IMR-90 (cell line): ENCODE results near the gene DUSP2. TPM values are rescaled to one million over a fixed set of nuclear protein-coding genes. Genes with fewer than 3 reads are reported as not detected.

Experiments
- ATAC-seq: fragments of 200-7000 bp; cut with Tn5 transposase; 2 replicates; pipeline ENCODE4 v1.9.1; 2020; ENCODE audit warnings: low read depth, mild to moderate bottlenecking, moderate library complexity
- BruUV-seq: library from RNA; stranded (reverse); fragments of 400-500 nt; replicated peaks from 2 replicates; lab custom pipeline; 2021; lab: Mats Ljungman, UMichigan
- CTCF ChIA-PET: fragments of 300-600 bp; formaldehyde crosslinking; extraction: SDS; loops from one replicate; lab custom pipeline; 2021; ENCODE audit warnings: antibody characterized with exemption; lab: Yijun Ruan, JAX
- POLR2A ChIA-PET: fragments of 300-600 bp; sonication (Branson Sonifier 250); formaldehyde crosslinking; loops from one replicate; lab custom pipeline; 2022; ENCODE audit warnings: antibody characterized with exemption; ENCODE audit not compliant: unreplicated experiment; lab: Charles Lee
- DNase-seq: peaks from one replicate; pipeline ENCODE4 v3.0.0; 2013
- H2AFZ ChIP-seq: replicated peaks from 2 replicates; pipeline ENCODE3; 2013; ENCODE audit warnings: low read length, mild to moderate bottlenecking; ENCODE audit not compliant: poor library complexity
- H2AK5ac ChIP-seq: 2 replicates; pipeline ENCODE4 v1.6.1; 2013; ENCODE audit warnings: low read depth, low read length, inconsistent platforms
- H2AK9ac ChIP-seq: replicated peaks from 2 replicates; pipeline ENCODE3; 2013; ENCODE audit warnings: mild to moderate bottlenecking, low read depth, low read length, moderate library complexity; ENCODE audit not compliant: poor library complexity
- H2BK120ac ChIP-seq: 2 replicates; pipeline ENCODE4 v1.6.1; 2013; ENCODE audit warnings: low read depth, low read length, inconsistent platforms
- H2BK15ac ChIP-seq: 3 replicates; pipeline ENCODE4 v1.6.1; 2013; ENCODE audit warnings: low read depth, low read length, inconsistent platforms
- H2BK20ac ChIP-seq: 2 replicates; pipeline ENCODE4 v1.6.1; 2013; ENCODE audit warnings: low read depth, mild to moderate bottlenecking, inconsistent platforms, low read length, moderate library complexity
- H2BK5ac ChIP-seq: 2 replicates; pipeline ENCODE4 v1.6.1; 2013; ENCODE audit warnings: mild to moderate bottlenecking, low read depth, low read length, inconsistent platforms; ENCODE audit not compliant: poor library complexity, severe bottlenecking
- H3K14ac ChIP-seq: replicated peaks from 2 replicates; pipeline ENCODE4 v1.6.1; 2013; ENCODE audit warnings: low read depth, low read length, inconsistent platforms
- H3K18ac ChIP-seq: 2 replicates; pipeline ENCODE4 v1.6.1; 2013; ENCODE audit warnings: low read depth, low read length, control low read depth
- H3K23ac ChIP-seq: 2 replicates; pipeline ENCODE4 v1.6.1; 2013; ENCODE audit warnings: low read depth, low read length, inconsistent platforms
- H3K27ac ChIP-seq: 2 replicates; pipeline ENCODE4 v1.5.1; 2013; ENCODE audit warnings: mild to moderate bottlenecking, control low read depth, low read length; ENCODE audit not compliant: insufficient read depth
- H3K27me3 ChIP-seq: 2 replicates; pipeline ENCODE4 v1.6.1; 2013; ENCODE audit warnings: low read length; ENCODE audit not compliant: control insufficient read depth, insufficient read depth
- H3K36me3 ChIP-seq: 2 replicates; pipeline ENCODE4 v1.6.1; 2013; ENCODE audit warnings: low read length, mixed read lengths; ENCODE audit not compliant: control insufficient read depth, insufficient read depth
- H3K4ac ChIP-seq: 2 replicates; pipeline ENCODE4 v1.6.1; 2013; ENCODE audit warnings: low read depth, low read length, inconsistent platforms
- H3K4me1 ChIP-seq: 2 replicates; pipeline ENCODE4 v1.6.1; 2013; ENCODE audit warnings: low read length, mixed read lengths; ENCODE audit not compliant: control insufficient read depth, insufficient read depth
- H3K4me2 ChIP-seq: 2 replicates; pipeline ENCODE4 v1.6.1; 2013; ENCODE audit warnings: low read depth, mild to moderate bottlenecking, control low read depth, low read length, moderate library complexity
- H3K4me3 ChIP-seq: 2 replicates; pipeline ENCODE4 v1.5.1; 2013; ENCODE audit warnings: low read depth, mild to moderate bottlenecking, control low read depth, low read length, moderate library complexity; ENCODE audit not compliant: insufficient read depth
- H3K56ac ChIP-seq: 2 replicates; pipeline ENCODE4 v1.6.1; 2013; ENCODE audit warnings: low read length, inconsistent platforms; ENCODE audit not compliant: insufficient read depth; ENCODE audit errors: extremely low read depth
- H3K79me1 ChIP-seq, 2 experiments: 2 replicates each; pipeline ENCODE4 v1.6.1; 2013; ENCODE audit warnings: low read length in 2 of 2, inconsistent platforms in 1 of 2, low read depth in 1 of 2
- H3K9ac ChIP-seq: 2 replicates; pipeline ENCODE4 v1.6.1; 2013; ENCODE audit warnings: low read depth, low read length, control low read depth
- H3K9me1 ChIP-seq: 2 replicates; pipeline ENCODE4 v1.6.1; 2013; ENCODE audit warnings: low read length, inconsistent platforms; ENCODE audit not compliant: insufficient read depth
- H3K9me3 ChIP-seq: 2 replicates; pipeline ENCODE4 v1.6.1; 2013; ENCODE audit warnings: low read length; ENCODE audit not compliant: control insufficient read depth, insufficient read depth
- H4K20me1 ChIP-seq: 2 replicates; pipeline ENCODE4 v1.6.1; 2013; ENCODE audit warnings: low read length, inconsistent platforms; ENCODE audit not compliant: insufficient read depth
- H4K5ac ChIP-seq: 2 replicates; pipeline ENCODE4 v1.6.1; 2013; ENCODE audit warnings: mild to moderate bottlenecking, low read depth, low read length, control low read depth
- H4K8ac ChIP-seq, 2 experiments: 2 replicates each; pipeline ENCODE4 v1.6.1; 2013; ENCODE audit warnings: low read depth in 2 of 2, low read length in 2 of 2, control low read depth in 1 of 2, inconsistent platforms in 1 of 2
- H4K91ac ChIP-seq: 2 replicates; pipeline ENCODE4 v1.6.1; 2013; ENCODE audit warnings: low read depth, low read length, inconsistent platforms; ENCODE audit not compliant: insufficient read depth
- BHLHE40 ChIP-seq: fragments of 150-350 bp; IDR thresholded peaks from 2 replicates; pipeline ENCODE4 v1.6.1; 2016; ENCODE audit warnings: mild to moderate bottlenecking, low read depth, low read length
- CEBPB ChIP-seq: IDR thresholded peaks from 2 replicates; pipeline ENCODE4 v1.6.1; 2012; ENCODE audit warnings: low read depth, low read length, improper control_type of control experiment
- CHD1 ChIP-seq: IDR thresholded peaks from 2 replicates; pipeline ENCODE4 v1.6.1; 2012; ENCODE audit warnings: low read depth, low read length, improper control_type of control experiment
- ELK1 ChIP-seq: fragments of 150-350 bp; IDR thresholded peaks from 2 replicates; pipeline ENCODE4 v1.6.1; 2016; ENCODE audit warnings: low read depth, mild to moderate bottlenecking, low read length, moderate library complexity, borderline replicate concordance
- FOS ChIP-seq: fragments of 150-350 bp; IDR thresholded peaks from 2 replicates; pipeline ENCODE4 v1.6.1; 2016; ENCODE audit warnings: low read depth, low read length
- MAFK ChIP-seq: IDR thresholded peaks from 2 replicates; pipeline ENCODE4 v1.6.1; 2012; ENCODE audit warnings: low read depth, low read length, improper control_type of control experiment
- MAZ ChIP-seq: IDR thresholded peaks from 2 replicates; pipeline ENCODE4 v1.6.1; 2012; ENCODE audit warnings: low read depth, mild to moderate bottlenecking, low read length, improper control_type of control experiment, moderate library complexity, borderline replicate concordance
- MXI1 ChIP-seq: IDR thresholded peaks from 2 replicates; pipeline ENCODE4 v1.6.1; 2012; ENCODE audit warnings: low read depth, mild to moderate bottlenecking, low read length, moderate library complexity, borderline replicate concordance
- NFE2L2 ChIP-seq: fragments of 150-350 bp; IDR thresholded peaks from 2 replicates; pipeline ENCODE4 v1.6.1; 2016; ENCODE audit warnings: low read depth, mild to moderate bottlenecking, low read length
- POLR2A ChIP-seq: IDR thresholded peaks from 2 replicates; pipeline ENCODE4 v1.6.1; 2012; ENCODE audit warnings: mild to moderate bottlenecking, low read depth, low read length
- RAD21 ChIP-seq: IDR thresholded peaks from 2 replicates; pipeline ENCODE4 v1.6.1; 2012; ENCODE audit warnings: low read length, improper control_type of control experiment
- RCOR1 ChIP-seq: IDR thresholded peaks from 2 replicates; pipeline ENCODE4 v1.6.1; 2012; ENCODE audit warnings: mild to moderate bottlenecking, low read length, improper control_type of control experiment; ENCODE audit not compliant: insufficient replicate concordance
- RFX5 ChIP-seq: IDR thresholded peaks from 2 replicates; pipeline ENCODE4 v1.8.0; 2012; ENCODE audit warnings: low read depth, mild to moderate bottlenecking, low read length, moderate library complexity
- SMC3 ChIP-seq: fragments of 150-350 bp; IDR thresholded peaks from 2 replicates; pipeline ENCODE4 v1.6.1; 2016; ENCODE audit warnings: low read depth, mild to moderate bottlenecking, antibody characterized with exemption, low read length, moderate library complexity
- WGBS, 2 experiments: methylation state at CpG; one replicate each; pipeline versions ENCODE4 v1.1.5 to v1.1.7; 2013; ENCODE audit warnings: missing lambda C conversion rate in 2 of 2; ENCODE audit not compliant: insufficient read length in 1 of 2; ENCODE audit errors: extremely low coverage in 2 of 2; 5-methylcytosine and 5-hydroxymethylcytosine counted together
- dilution Hi-C: fragments of 300-500 bp; cut with HindIII; formaldehyde crosslinking; loops from one replicate; pipeline ENCODE4 v1.14.3; 2018; ENCODE audit warnings: low sequenced_read_pairs; ENCODE audit not compliant: unreplicated experiment
- in situ Hi-C: fragments of 300-500 bp; cut with MboI; formaldehyde crosslinking; loops from 3 replicates; pipeline ENCODE4 v1.14.3; 2019; ENCODE audit warnings: low sequenced_read_pairs, inconsistent platforms, mixed read lengths
- intact Hi-C: fragments of 100-400 bp; cut with micrococcal nuclease; formaldehyde crosslinking; loops from 2 replicates; pipeline ENCODE4 v1.10.0; 2022
- polyA plus RNA-seq, 3 experiments: library from polyadenylated mRNA; depleted of rRNA; stranded (reverse); fragments of >200 nt; gene quantifications; 2 replicates each; pipeline ENCODE4 v1.2.3, GENCODE V29; 2012; ENCODE audit warnings: low replicate concordance in 1 of 3
- total RNA-seq: library from RNA; depleted of rRNA; stranded (reverse); fragments of >200 nt; gene quantifications from 2 replicates; pipeline ENCODE4 v1.2.3, GENCODE V29; 2012
- TF ChIP-seq, protein P1 (sequence below): conservative IDR thresholded peaks from 2 replicates; pipeline ENCODE4 v1.5.1; 2012; ENCODE audit warnings: mild to moderate bottlenecking, low read depth, low read length, improper control_type of control experiment
- TF ChIP-seq, protein P2 (sequence below): fragments of 150-350 bp; IDR thresholded peaks from 2 replicates; pipeline ENCODE4 v1.6.1; 2017; ENCODE audit warnings: mild to moderate bottlenecking, antibody characterized with exemption, low read length, low read depth

DUSP2 gene
- total and polyA plus RNA-seq, 2 of the 4 experiments (the other 2 are of a cell fraction): 1.8 to 3.8 TPM

DNA sequence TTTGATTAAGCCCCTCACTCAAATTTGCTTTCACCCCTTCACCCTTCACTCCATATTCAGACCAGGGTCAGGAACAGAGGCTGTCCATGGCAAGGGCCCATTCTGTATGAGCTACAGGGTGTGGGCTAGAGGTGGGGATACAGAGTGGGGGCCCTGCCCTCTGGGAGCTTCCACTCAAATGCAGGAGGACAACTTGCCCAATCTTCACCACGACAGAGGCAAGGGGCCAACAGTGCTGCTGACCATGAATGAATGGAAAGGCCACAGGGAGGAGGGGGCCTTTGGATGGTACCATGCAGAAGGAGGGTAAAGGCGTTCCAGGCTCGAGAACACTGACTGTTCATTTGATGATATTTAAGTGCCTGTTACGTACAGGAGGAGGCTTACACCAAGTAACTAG is 51.7 kb downstream of the DUSP2 start:
- no peak overlapping the region for H3K4me3 ChIP-seq
- ChIA-PET CTCF (no interaction called here), POLR2A (no interaction called here)
- H4K20me1 ChIP-seq: no peaks in the 10 kb centered on the region
- H3K79me1 ChIP-seq: no peaks in the 10 kb centered on the region
- H2BK5ac ChIP-seq: no peak overlapping the region
- H4K5ac ChIP-seq: no peak overlapping the region
- dilution Hi-C loops: no loop called here
- H2BK15ac ChIP-seq: no peak overlapping the region
- H3K4ac ChIP-seq: no peak overlapping the region
- H3K9ac ChIP-seq: no peak overlapping the region
- H3K4me1 ChIP-seq: no peaks in the 10 kb centered on the region
- H3K27me3 ChIP-seq: peaks cover 25% of the 10 kb centered on the region
- no peak overlapping the region for H3K27ac ChIP-seq
- 80% methylated on average over 1 of the region's 4 CpGs; no CpG with 5 or more reads in 1 of the 2 experiments for WGBS, 2 experiments
- H2AK5ac ChIP-seq: no peak overlapping the region
- H3K9me3 ChIP-seq: no peaks in the 10 kb centered on the region
- no peak overlapping the region for H3K14ac ChIP-seq
- H3K9me1 ChIP-seq: no peaks in the 10 kb centered on the region
- H2AK9ac ChIP-seq: no peak overlapping the region
- no peak overlapping the region for H4K8ac ChIP-seq
- in situ Hi-C loops: no loop called here
- no peak overlapping the region for H2BK20ac ChIP-seq
- no peaks in the 10 kb centered on the region for H3K36me3 ChIP-seq
- no peak overlapping the region for H3K23ac ChIP-seq
- H3K18ac ChIP-seq: no peak overlapping the region
- TF ChIP-seq, protein P1, sequence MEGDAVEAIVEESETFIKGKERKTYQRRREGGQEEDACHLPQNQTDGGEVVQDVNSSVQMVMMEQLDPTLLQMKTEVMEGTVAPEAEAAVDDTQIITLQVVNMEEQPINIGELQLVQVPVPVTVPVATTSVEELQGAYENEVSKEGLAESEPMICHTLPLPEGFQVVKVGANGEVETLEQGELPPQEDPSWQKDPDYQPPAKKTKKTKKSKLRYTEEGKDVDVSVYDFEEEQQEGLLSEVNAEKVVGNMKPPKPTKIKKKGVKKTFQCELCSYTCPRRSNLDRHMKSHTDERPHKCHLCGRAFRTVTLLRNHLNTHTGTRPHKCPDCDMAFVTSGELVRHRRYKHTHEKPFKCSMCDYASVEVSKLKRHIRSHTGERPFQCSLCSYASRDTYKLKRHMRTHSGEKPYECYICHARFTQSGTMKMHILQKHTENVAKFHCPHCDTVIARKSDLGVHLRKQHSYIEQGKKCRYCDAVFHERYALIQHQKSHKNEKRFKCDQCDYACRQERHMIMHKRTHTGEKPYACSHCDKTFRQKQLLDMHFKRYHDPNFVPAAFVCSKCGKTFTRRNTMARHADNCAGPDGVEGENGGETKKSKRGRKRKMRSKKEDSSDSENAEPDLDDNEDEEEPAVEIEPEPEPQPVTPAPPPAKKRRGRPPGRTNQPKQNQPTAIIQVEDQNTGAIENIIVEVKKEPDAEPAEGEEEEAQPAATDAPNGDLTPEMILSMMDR: no peak
- TF ChIP-seq RCOR1 (no peak), MAZ (no peak), NFE2L2 (no peak), FOS (no peak), RFX5 (no peak), CEBPB (no peak), MXI1 (no peak), BHLHE40 (no peak), CHD1 (no peak), MAFK (no peak), RAD21 (no peak), ELK1 (no peak), SMC3 (no peak), POLR2A (no peak)
- TF ChIP-seq, protein P2, sequence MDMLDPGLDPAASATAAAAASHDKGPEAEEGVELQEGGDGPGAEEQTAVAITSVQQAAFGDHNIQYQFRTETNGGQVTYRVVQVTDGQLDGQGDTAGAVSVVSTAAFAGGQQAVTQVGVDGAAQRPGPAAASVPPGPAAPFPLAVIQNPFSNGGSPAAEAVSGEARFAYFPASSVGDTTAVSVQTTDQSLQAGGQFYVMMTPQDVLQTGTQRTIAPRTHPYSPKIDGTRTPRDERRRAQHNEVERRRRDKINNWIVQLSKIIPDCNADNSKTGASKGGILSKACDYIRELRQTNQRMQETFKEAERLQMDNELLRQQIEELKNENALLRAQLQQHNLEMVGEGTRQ: no peak
- no TSS peak for BruUV-seq
- intact Hi-C loops: no loop called here
- DNase-seq: no peak
- no peak overlapping the region for H4K91ac ChIP-seq
- H3K56ac ChIP-seq: no peak overlapping the region
- no peak for ATAC-seq
- no peak overlapping the region for H2BK120ac ChIP-seq
- H2AFZ ChIP-seq: no peak overlapping the region
- H3K4me2 ChIP-seq: no peak overlapping the region
